GM10248 (cell line): ENCODE measurements around the gene DNTT.

Source experiments
- CTCF ChIA-PET: fragments of 300-600 bp; sonication (Branson Sonifier 250); formaldehyde crosslinking; extraction: SDS; loops from one replicate; lab custom pipeline; 2021; ENCODE audit warnings: antibody characterized with exemption; lab: Yijun Ruan, JAX
- POLR2A ChIA-PET: fragments of 350-650 bp; sonication (Branson Sonifier 250); formaldehyde crosslinking; extraction: SDS; loops from one replicate; lab custom pipeline; 2020; ENCODE audit warnings: antibody characterized with exemption; lab: Yijun Ruan, JAX
- DNase-seq: peaks from one replicate; pipeline ENCODE4 v3.0.0; 2012; ENCODE audit errors: extremely low spot score
- CTCF ChIP-seq: IDR thresholded peaks from 2 replicates; pipeline ENCODE4 v1.5.1; 2012; ENCODE audit warnings: mild to moderate bottlenecking, low read depth; ENCODE audit errors: extremely low read depth, missing control alignments, control extremely low read depth

The DNTT gene

GRCh38 chr10:96261132-96261531 is 43.1 kb upstream of the DNTT start:
- POLR2A ChIA-PET: interaction anchor here (0.6 kb wide), 1 partner anchor 364 kb away, joined by 4 read pairs; no protein-coding TSS in a partner anchor
- no peak for DNase-seq
- CTCF ChIA-PET: interaction anchor here (0.9 to 6.0 kb wide), 7 partner anchors 10 to 33 kb away, joined by 3 to 40 read pairs (median 7); partner anchors contain the start of gene BLNK
- no peak for TF ChIP-seq CTCF

GRCh38 chr10:96261930-96262329 is 42.3 kb upstream of the DNTT start:
- POLR2A ChIA-PET: interaction anchor here (0.6 to 1.0 kb wide), 2 partner anchors 132 to 365 kb away, joined by 3 to 4 read pairs; partner anchors contain the start of gene ZNF518A
- CTCF ChIA-PET: interaction anchor here (1.0 to 6.0 kb wide), 10 partner anchors 9 to 32 kb away, joined by 3 to 40 read pairs (median 4); partner anchors contain the start of gene BLNK
- no peak for DNase-seq
- no peak for TF ChIP-seq CTCF

- POLR2A ChIA-PET: interaction anchor here (1.0 kb wide), 1 partner anchor 34 kb away, joined by 3 read pairs; no protein-coding TSS in a partner anchor
- CTCF ChIA-PET: interaction anchor here (0.9 to 6.0 kb wide), 10 partner anchors 10 to 246 kb away, joined by 3 to 41 read pairs (median 4); no protein-coding TSS in a partner anchor
These were observed 41.1 kb upstream of the DNTT start for GRCh38 chr10:96263176-96263575.

GRCh38 chr10:96263669-96264068 is 40.6 kb upstream of the DNTT start:
- TF ChIP-seq CTCF: no peak
- CTCF ChIA-PET: interaction anchor here (0.9 to 6.0 kb wide), 8 partner anchors 10 to 33 kb away, joined by 3 to 41 read pairs (median 4); no protein-coding TSS in a partner anchor
- DNase-seq: no peak
- POLR2A ChIA-PET: interaction anchor here (1.0 kb wide), 1 partner anchor 34 kb away, joined by 3 read pairs; no protein-coding TSS in a partner anchor

More at GRCh38 chr10:96263176-96263575, 41.1 kb upstream of the DNTT start:
- DNase-seq: no peak
- TF ChIP-seq CTCF: no peak

- POLR2A ChIA-PET: interaction anchor here (1.4 kb wide), 1 partner anchor 26 kb away, joined by 3 read pairs; no protein-coding TSS in a partner anchor
- DNase-seq: no peak
- TF ChIP-seq CTCF: no peak
- CTCF ChIA-PET: interaction anchor here (0.9 to 6.0 kb wide), 3 partner anchors 9 to 34 kb away, joined by 4 to 41 read pairs (median 40); no protein-coding TSS in a partner anchor
These were observed 39.3 kb upstream of the DNTT start for GRCh38 chr10:96264938-96265337.

GRCh38 chr10:96266118-96266770 is 38.0 kb upstream of the DNTT start:
- no peak for TF ChIP-seq CTCF
- ChIA-PET CTCF (interaction anchor here (0.8 to 6.0 kb wide), 6 partner anchors 9 to 248 kb away, joined by 3 to 41 read pairs (median 4); no protein-coding TSS in a partner anchor), POLR2A (interaction anchor here (0.5 to 1.4 kb wide), 4 partner anchors 11 to 100 kb away, joined by 3 to 7 read pairs (median 4); no protein-coding TSS in a partner anchor)
- DNase-seq: no peak
